GM21825 (cell line): ENCODE measurements around the gene SIGLEC15.

Source experiments
- ATAC-seq: cut with Tn5 transposase; IDR thresholded peaks from one replicate; pipeline ENCODE4 v1.9.1; 2021; ENCODE audit warnings: mild to moderate bottlenecking, moderate library complexity; ENCODE audit not compliant: unreplicated experiment

The SIGLEC15 gene

GRCh38 chr18:45874491-45875184, 49.2 kb downstream of the SIGLEC15 start:
- ATAC-seq = peak; percentile 96

- no peak for ATAC-seq
Observed at GRCh38 chr18:45876161-45876560, 50.7 kb downstream of the SIGLEC15 start.

DNA sequence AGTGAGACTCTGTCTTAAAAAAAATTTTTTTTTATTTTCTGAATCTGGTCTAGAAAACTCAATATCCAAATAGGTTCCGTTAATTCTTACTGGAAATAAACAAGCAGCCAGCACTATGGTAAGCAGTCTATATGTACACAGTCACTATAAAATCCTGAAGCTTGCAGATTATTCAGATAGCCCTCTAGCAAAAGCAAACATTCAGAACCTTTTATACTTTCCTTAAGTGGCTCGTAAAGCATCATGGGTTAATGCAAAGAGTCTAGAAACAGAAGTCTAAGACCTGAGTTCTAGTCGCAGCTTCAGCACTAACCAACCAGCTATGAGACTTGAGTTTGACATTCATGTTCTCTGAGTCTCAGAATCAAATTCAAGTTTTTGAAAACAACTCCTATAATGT, 51.9 kb downstream of the SIGLEC15 start:
- no peak for ATAC-seq

DNA sequence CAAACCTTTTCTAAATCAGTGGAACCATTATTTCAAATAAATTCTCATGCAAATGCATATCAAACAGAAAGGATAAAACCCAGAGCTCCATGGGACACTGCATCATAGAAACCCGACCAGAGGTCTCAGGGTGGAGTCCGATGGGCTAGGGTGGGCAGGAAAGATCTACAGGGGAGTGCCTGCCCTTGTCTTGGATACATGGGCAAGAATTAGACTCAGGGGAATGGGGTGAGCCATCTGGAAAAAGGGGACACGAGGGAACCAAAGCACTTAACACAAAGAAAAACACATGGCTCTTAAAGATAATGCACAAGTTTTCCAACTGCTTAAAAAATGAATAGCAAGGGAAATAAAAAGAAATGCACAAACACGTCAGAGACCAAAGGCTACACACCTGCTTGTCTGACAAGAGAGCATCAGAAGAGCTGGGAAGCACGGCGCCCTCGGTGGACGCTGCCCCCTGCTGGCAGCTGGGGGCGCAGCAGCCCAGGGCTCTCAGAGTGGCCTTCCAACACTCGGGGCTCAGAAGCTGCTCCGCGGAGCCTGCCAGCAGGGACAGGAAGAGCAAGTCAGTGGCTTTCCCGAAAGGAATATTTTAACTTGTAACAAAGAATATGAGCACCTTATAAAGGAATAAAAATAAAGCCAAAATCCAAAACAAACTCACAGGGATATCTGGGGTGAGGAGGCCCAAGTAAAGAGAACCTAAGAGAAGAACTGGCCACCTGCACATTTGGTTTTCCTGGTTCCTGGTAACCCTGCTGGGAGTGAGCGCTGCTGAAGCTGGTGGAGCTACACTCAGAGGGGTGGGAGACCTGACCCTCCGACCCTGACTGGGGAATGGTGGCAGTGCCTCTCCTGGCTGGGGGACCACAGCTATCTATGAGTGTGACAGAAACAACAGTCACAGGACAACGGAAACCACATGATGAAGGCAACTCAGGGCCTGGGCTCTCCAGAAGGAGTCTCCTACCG, 54.5 kb downstream of the SIGLEC15 start:
- ATAC-seq = peak; percentile 72

GRCh38 chr18:45880876-45881558, 55.5 kb downstream of the SIGLEC15 start:
- ATAC-seq = no peak

DNA sequence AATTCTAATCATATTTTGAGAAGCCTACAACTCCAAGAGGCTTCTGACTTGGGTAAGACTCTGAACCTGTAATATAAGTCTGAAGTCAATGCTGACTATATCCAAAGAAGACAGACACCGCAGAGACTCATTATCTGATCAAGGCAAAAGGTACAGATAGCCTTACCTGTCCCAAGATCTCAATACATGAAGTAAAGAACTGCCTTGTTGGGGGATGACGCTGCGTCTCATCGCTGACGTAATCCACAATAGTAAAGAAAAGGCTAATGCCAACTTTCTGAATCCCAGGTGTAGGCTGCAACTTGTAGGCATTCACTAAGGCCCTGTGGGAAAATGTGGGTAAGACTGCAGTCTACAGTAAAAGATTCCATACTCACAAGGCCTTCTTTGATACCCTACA, 62.1 kb downstream of the SIGLEC15 start:
- no peak for ATAC-seq

DNA sequence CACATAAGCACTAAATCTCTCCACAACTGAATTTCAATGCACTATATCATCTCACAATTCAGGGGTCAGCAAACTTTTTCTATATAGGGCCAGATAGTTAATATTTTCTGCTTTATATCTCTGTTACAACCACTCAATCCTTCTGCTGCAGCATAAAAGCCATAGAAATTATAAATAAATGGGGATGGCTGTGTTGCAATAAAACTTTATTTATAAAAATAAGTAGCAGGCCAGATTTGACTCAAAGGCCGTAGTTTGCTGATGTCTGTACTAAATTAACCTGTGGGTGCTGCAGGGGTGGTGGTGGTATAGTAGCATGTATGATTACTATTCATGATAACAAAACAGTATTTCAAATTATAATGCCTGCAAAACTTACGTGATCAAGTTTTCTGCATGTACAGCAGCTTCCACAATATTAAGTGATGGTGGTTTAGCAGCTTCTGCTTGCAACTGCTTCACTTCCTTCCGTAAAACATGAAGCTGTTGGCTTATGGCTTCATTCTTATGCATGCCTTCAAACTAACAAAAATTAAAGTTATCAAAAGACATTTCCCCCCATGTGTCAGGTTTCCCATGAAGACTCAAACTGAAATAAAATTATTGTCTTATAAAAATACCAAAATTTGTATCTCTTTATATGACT, 64.1 kb downstream of the SIGLEC15 start:
- no peak for ATAC-seq

DNA sequence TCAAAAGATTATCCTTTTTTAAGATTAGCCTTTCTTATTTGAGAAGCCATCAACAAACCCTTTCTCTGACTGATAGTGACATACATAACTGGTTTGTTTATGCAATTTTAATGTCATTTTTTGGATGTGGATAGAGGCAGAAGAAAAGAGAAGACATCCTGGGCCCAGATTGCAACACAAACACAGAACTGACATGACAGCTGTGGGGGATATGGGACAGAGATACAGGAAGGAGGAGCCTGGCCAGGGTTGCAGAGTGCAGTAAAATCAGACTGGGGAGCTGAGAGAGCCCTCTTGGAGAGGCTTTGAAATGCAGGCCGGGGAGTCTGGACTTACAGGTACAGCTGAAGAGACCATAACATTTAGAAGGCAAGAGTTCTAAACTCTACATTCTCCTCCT, 65.1 kb downstream of the SIGLEC15 start:
- no peak for ATAC-seq

DNA sequence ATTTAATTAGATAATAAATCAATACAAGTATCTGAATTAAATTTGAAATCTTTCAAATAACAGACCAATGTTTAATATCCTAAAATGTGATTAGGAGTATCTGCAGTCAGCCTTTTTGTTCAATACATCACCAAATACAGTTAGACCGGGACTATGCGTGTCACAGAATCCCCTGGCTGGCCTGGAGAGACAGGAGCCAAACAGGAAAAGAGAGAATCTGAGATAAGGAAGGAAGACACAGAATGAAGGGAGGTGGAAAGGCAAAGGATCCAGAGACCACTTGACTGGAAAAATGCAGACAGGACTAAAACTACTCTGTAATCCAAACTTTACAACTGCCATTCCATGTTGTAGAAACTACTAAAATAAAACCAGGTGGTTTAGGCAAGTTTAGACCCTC, 66.3 kb downstream of the SIGLEC15 start:
- ATAC-seq = no peak
